IPS-NIHi11 (cell line): ENCODE results near the gene FARS2.
A peak's percentile ranks its signal among the peaks of the same experiment; 100 is the strongest.

ENCODE experiments used
- DNase-seq: peaks from one replicate; pipeline ENCODE4 v3.0.0; 2012; ENCODE audit warnings: mixed read lengths, low spot score

The FARS2 gene

DNA sequence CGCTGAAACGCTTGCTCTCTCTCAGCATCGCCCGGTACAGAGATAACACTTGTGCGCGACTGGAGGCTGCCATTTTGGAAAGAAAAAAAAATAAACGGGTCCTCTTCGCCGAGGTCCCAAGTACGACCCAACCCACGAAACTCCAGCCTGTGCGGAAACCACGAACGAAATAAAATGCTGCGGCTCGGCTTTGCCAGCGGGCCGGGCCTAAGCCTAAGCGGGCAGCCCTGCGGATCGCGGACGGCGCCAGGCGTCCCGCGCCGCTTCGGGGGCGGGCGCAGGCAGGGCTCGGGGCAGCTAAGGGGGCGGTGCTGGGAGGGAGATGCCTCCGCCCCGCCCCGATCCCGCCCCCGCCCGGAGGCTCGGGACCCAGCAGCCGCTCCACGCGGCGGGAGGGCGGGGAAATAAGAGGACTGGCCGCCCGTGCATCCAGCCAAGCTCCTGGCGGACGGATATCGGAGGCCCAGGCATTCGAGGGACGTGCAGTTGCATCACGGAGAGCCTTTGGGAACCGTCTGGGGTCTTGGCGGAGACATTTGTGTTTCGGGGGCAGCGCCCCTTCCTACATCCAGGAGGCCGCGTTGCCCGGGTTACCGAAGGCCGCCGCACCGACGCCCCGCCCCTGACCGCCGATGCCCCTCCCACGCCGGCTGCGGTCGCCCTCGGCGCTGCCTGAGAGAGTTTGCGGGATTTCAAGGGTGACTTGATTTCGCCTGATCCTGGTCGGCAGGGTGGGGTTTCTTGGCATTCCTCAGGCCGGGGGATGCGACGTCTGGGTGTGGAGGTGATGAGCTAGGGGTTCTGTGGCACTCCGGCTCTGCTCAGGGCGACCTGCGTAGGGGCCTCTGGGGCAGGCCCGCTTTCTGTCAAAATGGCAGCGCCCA is at the start of gene FARS2, which contains the start of gene LYRM4:
FARS2 (plus strand) TSS at position 853 of the 884 bp plus-strand sequence.
LYRM4 (minus strand) TSS at position 290 of the 884 bp plus-strand sequence; CDS start at position 73, 217 bp downstream.
- peak; percentile 94 for DNase-seq

DNA sequence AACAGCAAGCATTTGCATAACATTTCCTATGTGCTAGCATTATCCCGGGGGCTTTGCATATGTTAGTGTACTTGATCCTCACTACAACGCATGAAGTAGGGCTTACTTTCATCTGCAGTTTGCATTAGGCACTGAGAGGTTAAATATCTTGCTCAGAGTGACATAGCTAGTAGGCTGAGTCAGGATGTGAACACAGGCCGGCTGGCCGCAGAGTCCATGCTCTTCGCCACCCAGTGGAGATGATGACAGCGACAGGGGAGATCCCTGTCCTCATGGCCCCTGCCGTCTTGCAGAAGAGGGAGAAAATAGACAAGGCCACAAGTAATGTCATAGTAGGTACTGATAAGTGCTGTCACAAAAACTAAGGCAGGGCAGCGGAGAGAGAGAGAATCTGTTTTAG is 47.5 kb upstream of the FARS2 start:
- DNase-seq: no peak

DNA sequence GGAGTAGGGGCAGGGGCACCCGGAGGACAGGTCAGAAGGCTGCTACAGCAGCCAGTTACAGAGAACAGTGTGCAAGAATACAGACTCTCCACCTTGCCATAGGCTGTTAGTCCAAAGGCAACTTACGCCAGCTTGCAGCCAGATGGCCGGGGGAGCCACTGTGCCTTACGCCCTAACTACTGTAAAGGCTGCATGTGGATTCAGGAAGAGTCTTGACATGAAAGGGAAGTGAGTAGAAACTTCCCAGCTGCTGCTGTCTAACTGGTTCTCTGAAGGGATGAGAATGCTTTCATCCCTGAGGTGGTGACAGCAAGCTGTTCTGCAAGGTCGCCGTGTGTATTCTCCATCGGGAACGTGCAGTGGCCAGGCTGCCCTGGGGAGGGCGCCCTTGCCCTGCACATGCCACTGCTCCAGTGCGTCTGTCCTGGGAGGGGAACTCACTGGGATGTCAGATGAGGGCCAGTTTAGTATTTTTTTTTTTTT is 46.7 kb upstream of the FARS2 start:
- DNase-seq: peak; percentile 65

DNA sequence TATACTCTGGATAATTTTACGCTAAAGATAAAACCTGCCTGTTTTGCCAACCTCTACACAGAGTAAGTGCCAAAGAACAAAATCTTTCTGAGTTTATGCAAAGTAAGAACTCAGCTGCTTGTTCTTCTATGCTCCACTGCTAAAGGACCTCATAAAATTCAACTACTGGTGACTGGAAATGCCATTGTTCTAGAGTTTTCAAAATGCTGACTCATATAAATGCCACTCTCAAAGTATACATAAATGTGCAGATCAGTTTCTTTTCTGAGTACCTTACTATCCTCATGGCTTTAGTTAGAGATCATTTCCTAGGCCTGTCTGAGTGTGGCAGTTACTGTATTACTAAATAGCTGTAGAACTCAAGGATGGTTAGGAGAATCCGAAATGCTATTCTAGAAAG is 46.2 kb upstream of the FARS2 start:
- no peak for DNase-seq

DNA sequence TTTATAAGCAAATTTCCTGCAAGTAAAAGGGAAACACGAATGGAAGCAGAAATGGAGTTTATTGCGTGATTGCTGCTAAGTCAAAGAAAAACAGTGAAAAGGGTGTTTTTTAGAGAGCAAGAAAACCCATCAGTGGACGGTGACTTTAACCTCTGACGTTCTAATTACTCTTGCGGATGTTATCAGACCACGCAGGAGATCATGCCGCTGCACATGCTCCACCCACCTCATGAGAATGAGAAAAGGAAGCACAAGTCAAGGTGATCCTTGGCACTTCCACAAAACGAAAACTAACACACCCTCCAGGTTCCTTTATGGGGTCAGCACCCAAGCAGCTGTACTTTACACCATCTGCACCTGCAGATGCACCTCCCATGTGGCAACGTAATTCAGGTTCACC is 45.5 kb upstream of the FARS2 start:
- no peak for DNase-seq

DNA sequence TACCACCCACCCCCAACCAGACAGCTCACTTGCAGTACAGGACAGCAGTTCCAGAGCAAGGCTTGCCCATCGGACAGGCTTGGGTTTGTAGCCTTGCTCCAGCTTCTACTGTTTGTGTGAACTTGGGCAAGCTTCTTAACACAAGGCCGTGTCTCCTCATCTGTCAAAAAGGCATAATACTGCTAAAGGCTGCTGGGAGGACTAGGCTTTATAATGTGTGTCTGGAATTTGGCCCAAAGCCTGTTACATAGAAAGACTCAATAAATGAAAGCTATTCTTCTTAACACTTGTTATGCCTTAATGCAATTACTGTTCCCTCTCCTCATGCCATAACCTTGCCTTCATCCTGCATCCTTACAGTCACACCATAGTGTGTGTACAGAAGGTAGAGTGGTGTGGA is 44.0 kb upstream of the FARS2 start:
- no peak for DNase-seq

DNA sequence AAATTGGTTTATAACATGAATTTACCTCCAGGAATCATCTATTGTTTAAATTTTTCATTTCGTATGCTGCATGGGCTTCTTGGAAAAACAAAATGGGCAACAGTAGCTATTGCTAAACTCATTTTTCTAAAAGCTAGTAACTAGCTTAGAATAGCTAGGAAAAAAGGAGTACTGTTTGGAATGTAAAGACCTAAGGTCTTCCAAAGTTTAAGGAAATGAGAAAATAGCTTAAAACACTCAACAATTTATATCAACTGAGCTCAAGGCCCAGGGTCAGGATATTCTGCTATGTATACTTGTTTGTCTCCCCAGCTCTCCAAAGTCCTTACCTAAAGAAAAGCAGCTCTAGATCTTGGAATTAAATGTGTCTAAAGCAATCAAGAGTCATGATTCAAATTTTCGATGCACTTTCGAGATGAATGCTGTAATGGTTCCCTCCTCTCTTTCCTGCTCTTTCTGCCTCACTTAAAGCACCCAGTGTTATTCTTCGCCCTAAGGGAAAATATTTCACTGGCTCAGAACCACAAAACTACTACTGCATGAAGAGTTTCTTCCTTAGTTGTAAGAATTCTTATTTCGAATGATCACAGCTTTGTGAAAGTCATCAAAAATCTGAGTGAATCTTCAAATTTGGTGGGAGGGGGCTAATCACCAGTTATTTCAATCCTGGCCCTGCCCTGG is 42.2 kb upstream of the FARS2 start:
- no peak for DNase-seq

DNA sequence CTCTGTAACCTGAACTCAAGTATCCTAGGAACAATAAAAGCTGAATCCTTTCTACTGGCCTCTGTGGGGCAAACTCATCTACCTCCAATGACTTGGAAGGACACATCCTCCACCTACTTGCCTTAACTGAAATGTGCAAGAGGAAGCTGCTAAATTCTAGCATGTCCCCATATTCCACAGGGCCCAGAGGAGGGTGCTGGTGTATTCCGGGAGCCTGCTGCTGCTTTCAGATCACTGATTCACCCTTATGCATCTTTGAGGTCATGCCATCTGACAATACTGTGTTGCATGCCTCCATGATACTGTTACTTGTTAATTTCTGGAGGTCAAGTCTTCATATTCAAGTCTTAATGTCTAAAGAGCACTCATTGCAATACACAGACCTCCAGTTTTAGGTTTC is 40.9 kb upstream of the FARS2 start:
- DNase-seq: no peak

DNA sequence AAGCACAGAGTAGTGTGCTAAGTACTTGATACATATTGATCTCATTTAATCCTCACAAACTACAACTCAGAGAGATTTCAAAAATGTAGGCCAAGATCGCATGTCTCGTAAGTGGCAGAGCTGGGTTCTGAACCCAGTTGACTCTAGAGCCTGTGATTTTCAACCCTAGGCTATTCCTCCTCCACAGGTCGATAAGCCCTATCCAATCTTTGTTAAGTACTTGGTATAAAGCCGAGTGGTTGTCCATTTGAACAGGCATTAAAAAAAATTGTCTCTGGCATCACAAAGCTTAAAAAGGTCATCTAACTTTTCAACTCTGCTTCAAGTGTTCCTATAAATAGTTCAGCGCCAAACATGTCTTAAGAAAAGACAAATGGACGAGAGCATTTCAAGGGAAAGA is 38.0 kb upstream of the FARS2 start:
- no peak for DNase-seq

DNA sequence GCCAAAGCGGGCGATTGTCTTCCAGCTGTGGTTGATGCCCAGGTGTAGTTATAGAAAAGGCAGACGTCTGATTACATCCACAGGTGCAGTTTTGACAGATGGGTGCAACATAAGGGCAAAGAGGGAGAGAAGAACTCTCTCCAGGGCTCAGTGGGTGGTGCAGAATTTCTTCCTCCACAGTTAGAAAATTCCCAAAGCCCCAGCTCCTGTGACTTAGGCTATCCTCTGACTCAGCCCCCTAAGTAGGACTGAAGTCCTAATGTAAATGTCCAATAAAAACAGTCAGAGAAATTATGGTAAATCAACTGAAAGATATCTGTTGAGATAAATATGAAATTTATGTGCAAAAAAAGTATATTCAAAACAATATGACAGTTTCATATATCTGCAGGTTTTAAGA is 32.0 kb upstream of the FARS2 start:
- DNase-seq: no peak

DNA sequence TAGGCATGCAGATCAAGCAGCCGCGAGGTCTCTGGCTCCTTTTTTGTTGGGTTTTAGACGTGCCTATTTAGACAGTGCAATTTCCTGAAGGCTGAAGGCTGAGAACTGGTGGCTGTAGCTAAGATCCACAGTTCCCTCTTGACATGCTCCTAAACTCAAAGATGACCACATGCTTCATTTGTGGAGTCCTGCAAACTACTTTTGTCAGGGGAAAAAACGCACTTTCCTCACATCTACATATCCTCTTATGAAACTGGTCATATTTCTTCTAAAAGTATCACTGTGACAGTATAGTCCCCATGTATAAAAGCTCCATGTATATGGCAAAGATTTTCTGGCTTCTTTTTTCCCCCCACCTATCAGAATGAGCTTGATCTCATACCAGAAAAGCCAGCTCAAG is 31.2 kb upstream of the FARS2 start:
- no peak for DNase-seq

DNA sequence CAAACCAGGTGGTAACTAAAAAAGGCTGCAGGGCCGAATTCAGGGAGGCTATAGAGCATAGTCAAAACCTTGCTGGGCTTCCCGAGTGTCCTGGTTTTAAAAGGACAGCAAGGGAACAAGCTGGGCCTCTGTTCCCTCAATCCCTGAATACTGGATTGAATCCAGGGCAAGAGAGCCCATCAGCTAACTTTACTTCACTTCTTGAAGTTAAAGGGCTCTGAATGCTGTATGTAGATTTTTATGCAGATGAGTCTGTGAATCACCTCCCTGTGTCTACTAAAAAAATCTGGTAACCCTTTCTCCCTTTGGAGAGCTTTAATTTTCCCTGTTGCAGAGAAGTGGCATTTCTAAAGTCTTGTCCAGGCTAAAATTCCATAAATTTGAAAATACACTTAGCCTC is 30.0 kb upstream of the FARS2 start:
- no peak for DNase-seq

DNA sequence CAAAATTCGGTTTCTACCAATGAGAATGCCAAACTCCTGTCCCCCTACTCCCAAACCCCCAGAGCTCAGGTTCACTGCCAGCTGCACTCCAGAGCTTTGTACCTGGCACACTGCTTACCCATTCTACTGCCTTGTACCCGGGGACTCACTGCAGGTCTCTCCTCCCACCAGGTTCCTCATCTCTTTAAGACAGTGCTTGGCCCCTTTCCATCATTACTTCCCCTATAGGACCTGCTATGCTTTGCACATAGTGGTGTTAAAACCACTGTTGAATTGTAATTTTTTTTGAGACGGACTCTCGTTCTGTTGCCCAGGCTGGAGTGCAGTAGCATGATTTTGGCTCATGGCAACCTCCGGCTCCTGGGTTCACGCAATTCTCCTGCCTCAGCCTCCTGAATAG is 26.4 kb upstream of the FARS2 start:
- DNase-seq: no peak

DNA sequence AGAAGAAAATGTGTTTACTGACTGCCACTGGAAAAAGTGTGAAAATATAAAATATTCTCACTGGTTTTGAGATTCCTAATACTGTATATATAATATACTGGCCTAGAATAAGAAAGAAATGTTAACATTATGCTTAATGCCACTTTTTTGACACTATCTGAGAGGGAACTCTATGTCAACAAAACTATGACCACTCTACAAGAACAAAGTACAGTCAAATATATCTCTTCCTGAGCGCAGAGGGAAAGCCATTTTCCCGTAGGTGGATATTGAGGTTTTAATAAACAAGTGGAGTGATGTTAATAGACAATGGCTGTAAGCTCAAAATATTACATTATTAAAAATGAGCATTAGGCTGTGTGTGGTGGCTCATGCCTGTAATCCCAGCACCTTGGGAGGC is 25.5 kb upstream of the FARS2 start:
- no peak for DNase-seq

DNA sequence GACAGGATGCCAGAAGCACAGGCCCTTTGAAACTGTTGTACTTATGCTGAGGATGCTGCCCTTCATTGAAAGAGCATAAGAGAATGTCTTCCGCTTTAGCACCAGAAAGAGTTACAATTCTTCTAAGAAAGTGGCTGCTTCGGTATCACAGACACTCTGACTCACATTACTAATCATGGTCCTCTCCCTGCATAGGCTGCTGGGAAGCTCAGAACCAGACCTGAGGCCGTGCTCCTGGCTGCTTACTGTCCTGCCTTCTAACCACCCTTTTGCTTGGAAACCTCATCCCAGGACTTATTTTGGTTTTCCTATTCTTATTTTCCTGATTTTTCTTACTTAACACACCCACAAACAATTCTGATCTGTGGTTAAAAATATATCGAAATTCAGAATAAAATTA is 23.5 kb upstream of the FARS2 start:
- no peak for DNase-seq

DNA sequence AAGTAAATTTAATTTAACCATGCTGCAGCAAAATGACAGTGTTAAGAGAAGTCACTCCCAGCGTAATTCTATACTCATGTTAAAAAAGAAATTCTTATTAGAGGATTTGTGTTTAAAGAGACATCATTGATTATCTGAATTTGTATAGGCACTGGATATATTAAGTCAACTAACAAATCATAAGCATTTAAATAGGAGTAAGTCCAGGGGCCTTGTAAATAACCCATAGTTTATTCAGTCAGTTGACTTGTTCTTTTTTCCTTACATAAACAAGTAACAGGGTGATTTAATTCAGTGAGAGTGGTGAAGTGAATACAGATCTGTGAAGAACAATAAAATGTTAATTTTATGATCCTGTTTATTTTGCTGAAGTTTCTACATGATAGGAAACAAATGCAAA is 23.0 kb upstream of the FARS2 start:
- no peak for DNase-seq

DNA sequence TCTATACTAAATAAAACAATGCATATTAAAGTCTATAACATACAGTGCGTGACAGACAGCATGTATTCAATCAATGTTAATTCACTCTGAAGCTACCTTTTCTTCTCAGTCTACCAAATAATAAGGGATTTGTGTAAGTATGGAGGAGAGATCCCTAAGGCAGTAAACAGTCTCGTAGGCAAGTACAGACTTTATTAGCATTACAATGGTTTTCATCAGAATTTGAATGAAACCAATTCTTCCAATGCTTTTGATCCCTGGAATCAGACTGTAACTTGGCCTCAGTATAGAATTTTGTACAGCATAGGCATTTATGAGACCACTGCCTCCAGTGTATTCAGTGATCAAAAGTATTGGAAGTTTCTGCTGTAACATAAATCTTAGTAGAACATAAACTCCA is 20.1 kb upstream of the FARS2 start:
- peak; percentile 32 for DNase-seq

DNA sequence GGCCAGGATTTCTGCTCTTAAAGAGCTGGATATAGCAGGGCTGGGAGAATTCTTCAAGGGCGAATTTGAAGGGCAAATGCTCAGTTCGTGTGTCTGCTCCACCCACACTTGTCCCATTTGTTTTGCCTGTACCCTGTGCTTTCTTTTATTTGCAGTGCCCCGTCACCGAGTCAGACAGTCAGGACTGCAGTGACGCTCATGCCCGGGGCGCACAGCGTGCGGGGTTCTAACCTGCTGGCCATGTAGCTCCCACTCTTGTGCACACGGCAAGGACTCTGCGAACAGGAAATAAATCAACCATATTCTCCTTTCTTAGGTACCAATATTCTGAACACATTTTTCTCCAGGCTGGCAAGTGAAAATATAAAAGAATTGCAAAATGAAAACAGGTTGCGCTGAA is 18.2 kb upstream of the FARS2 start:
- DNase-seq: no peak

DNA sequence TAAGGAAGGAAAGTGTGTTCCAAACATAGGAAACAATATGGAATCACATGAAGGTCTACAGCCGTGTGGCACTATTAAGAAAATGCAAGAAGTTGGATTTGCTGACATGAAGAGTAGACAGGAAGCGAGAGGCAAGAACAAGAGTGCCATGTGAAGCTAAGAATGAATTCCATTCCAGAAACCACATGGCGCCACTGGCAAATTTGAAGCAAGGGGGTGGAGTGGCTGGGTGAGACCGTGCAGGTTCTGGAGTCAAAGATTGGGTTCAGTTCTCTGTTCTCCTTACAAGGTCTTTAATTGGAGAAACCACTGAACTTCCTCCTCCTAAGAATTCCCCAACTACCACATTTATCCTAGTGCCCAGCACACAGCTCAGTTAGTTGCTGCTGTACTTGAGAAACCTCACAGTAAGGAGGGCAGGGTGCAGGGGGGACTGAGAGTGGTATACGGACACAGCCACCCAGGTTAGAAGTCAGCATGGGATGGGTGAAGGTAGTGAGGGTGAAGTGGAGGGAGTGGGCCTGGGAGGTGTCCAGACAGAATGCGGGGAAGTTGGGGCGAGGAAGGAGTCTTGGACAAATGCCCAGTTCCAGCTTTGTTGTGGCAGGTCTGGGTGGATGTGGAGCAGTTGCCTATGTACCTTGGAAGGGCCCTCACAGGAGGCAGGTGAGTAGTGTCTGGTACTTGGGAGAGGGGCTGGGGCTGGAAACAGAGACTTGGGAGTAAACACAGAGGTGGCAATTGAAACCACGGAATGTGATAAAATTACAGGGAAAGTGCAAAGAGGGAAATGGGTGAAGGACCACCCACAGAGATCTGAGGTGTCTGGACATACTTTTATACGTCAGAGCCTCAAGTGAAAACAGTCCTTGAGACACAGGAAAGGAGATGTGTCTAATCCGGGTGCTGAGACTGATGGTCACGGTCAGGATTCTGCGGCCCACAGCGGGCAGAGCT is 14.9 kb upstream of the FARS2 start:
- no peak for DNase-seq

DNA sequence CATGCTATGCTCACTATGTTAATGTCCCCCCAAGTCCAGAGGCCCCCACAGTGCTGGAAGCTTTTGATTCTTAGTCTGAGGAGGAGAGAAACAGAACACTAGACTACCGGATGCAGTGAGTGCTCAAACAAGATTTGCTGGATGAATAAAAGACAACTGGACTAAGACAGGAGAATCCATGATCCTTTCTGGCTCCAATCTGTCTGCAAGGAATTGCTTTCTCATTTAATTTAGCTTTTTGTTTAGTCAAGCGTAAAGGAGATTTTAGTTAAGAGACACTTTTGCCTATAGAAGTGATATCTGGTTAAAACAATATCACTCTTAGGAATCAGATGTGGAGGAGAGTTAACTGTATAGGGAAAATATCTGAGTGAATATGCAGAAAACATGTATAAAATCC is 14.1 kb upstream of the FARS2 start:
- DNase-seq: no peak

DNA sequence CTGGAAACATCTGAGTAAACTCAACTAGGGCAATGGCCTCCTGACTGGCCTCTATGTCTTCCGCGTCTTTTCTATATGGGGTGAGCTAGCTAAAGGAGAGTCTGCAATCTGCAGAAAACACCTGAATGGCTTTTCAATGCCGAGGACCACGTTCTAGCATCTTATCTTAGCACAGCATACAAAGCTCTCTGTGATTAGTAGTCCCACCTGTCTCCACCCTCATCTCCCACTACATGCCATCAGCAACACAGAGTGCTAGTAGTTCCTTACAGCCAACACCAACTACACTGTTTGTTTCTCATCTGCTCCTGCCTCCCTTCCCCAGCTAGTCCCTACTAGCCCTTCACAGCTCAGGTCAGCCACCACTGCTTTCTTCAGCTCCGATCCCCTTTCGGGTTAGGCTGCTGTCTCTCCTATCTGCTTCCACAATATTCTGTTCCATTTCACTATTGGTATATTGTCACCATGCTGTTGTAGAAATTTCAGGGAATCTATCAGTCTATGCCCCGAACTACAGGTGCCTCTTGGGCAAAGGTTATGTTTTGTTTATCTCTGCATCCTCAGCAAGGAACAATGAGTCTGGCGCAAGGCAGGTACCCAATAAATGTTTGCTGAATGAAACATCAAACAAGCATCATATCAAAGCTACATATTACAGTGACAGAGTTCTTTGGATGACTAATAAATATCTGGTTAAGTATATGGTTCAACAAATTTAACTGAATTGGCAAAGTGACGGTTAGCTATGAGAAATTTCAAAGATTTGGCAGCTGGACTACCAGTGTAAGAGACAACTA is 12.8 kb upstream of the FARS2 start:
- no peak for DNase-seq
